Activated naive CD8-positive, alpha-beta T cell treated with anti-CD3 and anti-CD28 coated beads, Interleukin-2, amount 10 ng/mL, durations not matched to agents 7 days and 5 days (primary cell): ENCODE data around the gene PXN. TPM values are rescaled to one million over a fixed set of nuclear protein-coding genes. Genes with fewer than 3 reads are reported as not detected.

ENCODE experiments used
- ATAC-seq: fragments of 150-1000 bp; cut with Tn5 transposase; one replicate; pipeline ENCODE4 v1.10.0; 2021; ENCODE audit warnings: low read depth, moderate library complexity
- POLR2A ChIA-PET: fragments of 350-600 bp; sonication (Branson Sonifier 250); formaldehyde crosslinking; loops from one replicate; lab custom pipeline; 2021; ENCODE audit warnings: antibody characterized with exemption; lab: Charles Lee
- DNase-seq: peaks from one replicate; pipeline ENCODE4 v3.0.0; 2021
- H3K27ac Mint-ChIP-seq: one replicate; pipeline ENCODE4 v1.8.0; 2022; ENCODE audit warnings: mild to moderate bottlenecking, mixed read lengths
- H3K27me3 Mint-ChIP-seq: one replicate; pipeline ENCODE4 v1.8.0; 2022; ENCODE audit warnings: mild to moderate bottlenecking, moderate library complexity, mixed read lengths
- H3K36me3 Mint-ChIP-seq: one replicate; pipeline ENCODE4 v1.8.0; 2021; ENCODE audit warnings: mild to moderate bottlenecking, mixed read lengths
- H3K4me1 Mint-ChIP-seq: one replicate; pipeline ENCODE4 v1.8.0; 2021; ENCODE audit warnings: mixed read lengths
- H3K4me3 Mint-ChIP-seq: one replicate; pipeline ENCODE4 v1.8.0; 2022; ENCODE audit warnings: mild to moderate bottlenecking, moderate library complexity, mixed read lengths
- H3K9me3 Mint-ChIP-seq: one replicate; pipeline ENCODE4 v1.8.0; 2021; ENCODE audit warnings: mixed read lengths
- total RNA-seq, 2 experiments: library from RNA; stranded (reverse); gene quantifications; one replicate each; pipeline ENCODE4 v1.2.3, GENCODE V29; 2021

The PXN gene
- total RNA-seq, 2 experiments from 2014 or later: 89.0 to 94.7 TPM

- no peak for DNase-seq
- Mint-ChIP-seq H3K27me3 (no peaks in the 10 kb centered on the region), H3K4me1 (peaks cover 7% of the 10 kb centered on the region), H3K36me3 (peaks cover 31% of the 10 kb centered on the region), H3K9me3 (no peaks in the 10 kb centered on the region), H3K4me3 (no peak overlapping the region), H3K27ac (no peak overlapping the region)
- no peak for ATAC-seq
- POLR2A ChIA-PET: interaction anchor here (1.2 kb wide), 1 partner anchor 18 kb away, joined by 3 read pairs; the partner anchor contains the start of gene RPLP0
These were observed 82.3 kb downstream of the PXN start for GRCh38 chr12:120183211-120183631.

- ATAC-seq: no peak
- H3K36me3 Mint-ChIP-seq: peaks cover 37% of the 10 kb centered on the region
- H3K9me3 Mint-ChIP-seq: no peaks in the 10 kb centered on the region
- H3K4me3 Mint-ChIP-seq: no peak overlapping the region
- peaks cover 5% of the 10 kb centered on the region for H3K4me1 Mint-ChIP-seq
- H3K27me3 Mint-ChIP-seq: no peaks in the 10 kb centered on the region
- DNase-seq: no peak
- POLR2A ChIA-PET: no interaction called here
- H3K27ac Mint-ChIP-seq: no peak overlapping the region
These were observed 83.4 kb downstream of the PXN start for GRCh38 chr12:120181991-120182631.

GRCh38 chr12:120180975-120181374 lies 84.6 kb downstream of the PXN start:
- Mint-ChIP-seq H3K27me3 (no peaks in the 10 kb centered on the region), H3K4me3 (no peak overlapping the region), H3K27ac (no peak overlapping the region), H3K4me1 (peaks cover 2% of the 10 kb centered on the region), H3K9me3 (no peaks in the 10 kb centered on the region), H3K36me3 (peaks cover 33% of the 10 kb centered on the region)
- DNase-seq (no peak), ATAC-seq (no peak)
- POLR2A ChIA-PET: no interaction called here

- H3K4me1 Mint-ChIP-seq: peaks cover 6% of the 10 kb centered on the region
- ATAC-seq (no peak), DNase-seq (no peak)
- no peak overlapping the region for H3K27ac Mint-ChIP-seq
- POLR2A ChIA-PET: no interaction called here
- peaks cover 27% of the 10 kb centered on the region for H3K36me3 Mint-ChIP-seq
- H3K9me3 Mint-ChIP-seq: no peaks in the 10 kb centered on the region
- no peaks in the 10 kb centered on the region for H3K27me3 Mint-ChIP-seq
- H3K4me3 Mint-ChIP-seq: no peak overlapping the region
These were observed 90.0 kb downstream of the PXN start for GRCh38 chr12:120175537-120175936.

GRCh38 chr12:120175062-120175461 lies 90.5 kb downstream of the PXN start:
- POLR2A ChIA-PET: no interaction called here
- ATAC-seq (no peak), DNase-seq (no peak)
- H3K27ac Mint-ChIP-seq: no peak overlapping the region
- H3K36me3 Mint-ChIP-seq: peaks cover 27% of the 10 kb centered on the region
- no peak overlapping the region for H3K4me3 Mint-ChIP-seq
- no peaks in the 10 kb centered on the region for H3K27me3 Mint-ChIP-seq
- peaks cover 6% of the 10 kb centered on the region for H3K4me1 Mint-ChIP-seq
- H3K9me3 Mint-ChIP-seq: no peaks in the 10 kb centered on the region

DNA sequence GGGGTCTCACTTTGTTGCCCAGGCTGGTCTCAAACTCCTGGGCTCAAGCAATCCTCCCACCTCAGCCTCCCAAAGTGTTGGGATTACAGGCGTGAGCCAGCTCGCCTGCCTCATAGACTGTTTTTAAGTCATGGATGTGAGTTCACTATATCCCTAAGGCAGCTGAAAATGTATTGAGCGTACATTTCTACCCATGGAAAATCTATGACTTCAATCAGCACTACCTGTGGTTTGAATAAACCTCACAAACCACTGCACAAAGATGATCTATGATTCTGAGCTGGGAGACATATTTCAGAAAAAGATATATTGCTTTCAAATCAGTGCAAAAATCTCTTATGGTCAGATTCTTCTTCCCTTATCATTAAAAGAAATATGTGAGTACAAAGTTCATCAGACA lies 93.5 kb downstream of the PXN start:
- POLR2A ChIA-PET: interaction anchor here (0.6 to 2.3 kb wide), 2 partner anchors 29 kb away, joined by 3 to 13 read pairs; partner anchors contain the start of gene RPLP0
- no peak for ATAC-seq

DNA sequence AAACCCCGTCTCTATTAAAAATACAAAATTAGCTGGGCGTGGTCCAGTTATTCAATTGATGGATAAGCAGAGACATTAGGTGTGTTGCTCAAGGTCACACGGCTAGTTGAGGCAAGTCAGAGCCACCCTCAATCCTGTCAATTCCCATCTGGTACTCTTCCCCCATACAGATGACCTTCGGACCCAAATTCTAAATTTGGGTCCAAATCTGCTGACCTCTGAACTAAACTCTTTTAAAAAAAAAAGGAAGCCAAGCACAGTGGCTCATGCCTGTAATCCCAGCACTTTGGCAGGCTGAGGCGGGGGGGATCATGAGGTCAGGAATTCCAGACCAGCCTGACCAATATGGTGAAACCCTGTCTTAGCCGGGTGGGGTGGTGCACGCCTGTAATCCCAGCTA lies 94.9 kb downstream of the PXN start:
- POLR2A ChIA-PET: no interaction called here
- DNase-seq: no peak
- Mint-ChIP-seq H3K4me3 (no peak overlapping the region), H3K27me3 (no peaks in the 10 kb centered on the region), H3K27ac (no peak overlapping the region), H3K4me1 (peaks cover 6% of the 10 kb centered on the region), H3K36me3 (peaks cover 9% of the 10 kb centered on the region), H3K9me3 (no peaks in the 10 kb centered on the region)
- ATAC-seq: no peak

More for the DNA sequence above, 93.5 kb downstream of the PXN start:
- DNase-seq: no peak
- H3K4me3 Mint-ChIP-seq: no peak overlapping the region
- H3K36me3 Mint-ChIP-seq: peaks cover 12% of the 10 kb centered on the region
- peaks cover 6% of the 10 kb centered on the region for H3K4me1 Mint-ChIP-seq
- H3K27me3 Mint-ChIP-seq: no peaks in the 10 kb centered on the region
- H3K9me3 Mint-ChIP-seq: no peaks in the 10 kb centered on the region
- no peak overlapping the region for H3K27ac Mint-ChIP-seq

DNA sequence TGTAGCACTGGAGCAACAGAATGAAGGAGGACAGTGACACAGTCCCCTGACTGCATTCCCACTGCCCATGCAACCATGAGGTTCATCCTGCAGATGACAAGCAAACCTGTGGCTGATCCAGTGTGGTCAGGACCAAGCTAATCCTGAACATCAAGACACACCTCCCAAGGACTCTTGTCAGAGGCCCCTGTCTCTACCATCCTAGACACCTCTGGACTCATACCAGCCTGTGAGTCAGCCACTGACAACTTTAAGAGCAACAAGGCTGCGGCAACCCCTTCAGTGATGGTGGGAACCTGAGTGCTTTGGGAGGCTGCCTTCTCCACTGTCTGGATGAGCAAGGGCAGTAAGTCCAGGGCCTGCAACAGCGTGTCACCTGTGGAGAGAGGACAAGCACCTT lies 95.6 kb downstream of the PXN start:
- Mint-ChIP-seq H3K27ac (no peak overlapping the region), H3K36me3 (peaks cover 9% of the 10 kb centered on the region), H3K4me3 (no peak overlapping the region), H3K4me1 (peaks cover 6% of the 10 kb centered on the region), H3K27me3 (no peaks in the 10 kb centered on the region), H3K9me3 (no peaks in the 10 kb centered on the region)
- ATAC-seq (no peak), DNase-seq (no peak)
- POLR2A ChIA-PET: no interaction called here

DNA sequence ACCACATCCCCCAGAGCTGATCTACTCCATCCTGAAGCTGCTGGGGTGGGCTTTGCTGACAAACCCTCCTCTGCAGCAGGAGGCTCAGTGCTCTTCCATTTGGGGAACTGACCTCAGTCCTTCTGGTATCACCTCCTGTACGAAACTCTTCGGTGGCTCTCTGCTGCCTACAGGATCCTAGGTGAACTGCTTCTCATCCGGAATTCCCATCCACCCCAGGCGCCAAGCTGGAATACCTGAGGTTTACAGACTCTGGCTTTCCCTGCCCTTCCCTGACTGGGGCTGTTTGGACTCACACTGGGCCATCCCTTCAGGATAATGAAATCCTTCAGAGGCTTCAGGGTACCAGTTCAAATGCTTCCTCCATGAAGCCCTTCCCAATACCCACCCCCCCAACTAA lies 97.2 kb downstream of the PXN start:
- no peaks in the 10 kb centered on the region for H3K27me3 Mint-ChIP-seq
- H3K9me3 Mint-ChIP-seq: no peaks in the 10 kb centered on the region
- H3K27ac Mint-ChIP-seq: no peak overlapping the region
- ATAC-seq: no peak
- DNase-seq: no peak
- POLR2A ChIA-PET: interaction anchor here (0.6 kb wide), 1 partner anchor 152 kb away, joined by 6 read pairs; no protein-coding TSS in a partner anchor
- peaks cover 6% of the 10 kb centered on the region for H3K4me1 Mint-ChIP-seq
- peaks cover 4% of the 10 kb centered on the region for H3K36me3 Mint-ChIP-seq
- no peak overlapping the region for H3K4me3 Mint-ChIP-seq

- no peaks in the 10 kb centered on the region for H3K27me3 Mint-ChIP-seq
- DNase-seq: no peak
- H3K27ac Mint-ChIP-seq: no peak overlapping the region
- ATAC-seq: no peak
- POLR2A ChIA-PET: no interaction called here
- H3K9me3 Mint-ChIP-seq: no peaks in the 10 kb centered on the region
- no peaks in the 10 kb centered on the region for H3K36me3 Mint-ChIP-seq
- H3K4me3 Mint-ChIP-seq: no peak overlapping the region
- H3K4me1 Mint-ChIP-seq: peaks cover 6% of the 10 kb centered on the region
These were observed 97.9 kb downstream of the PXN start for GRCh38 chr12:120167529-120168095.

DNA sequence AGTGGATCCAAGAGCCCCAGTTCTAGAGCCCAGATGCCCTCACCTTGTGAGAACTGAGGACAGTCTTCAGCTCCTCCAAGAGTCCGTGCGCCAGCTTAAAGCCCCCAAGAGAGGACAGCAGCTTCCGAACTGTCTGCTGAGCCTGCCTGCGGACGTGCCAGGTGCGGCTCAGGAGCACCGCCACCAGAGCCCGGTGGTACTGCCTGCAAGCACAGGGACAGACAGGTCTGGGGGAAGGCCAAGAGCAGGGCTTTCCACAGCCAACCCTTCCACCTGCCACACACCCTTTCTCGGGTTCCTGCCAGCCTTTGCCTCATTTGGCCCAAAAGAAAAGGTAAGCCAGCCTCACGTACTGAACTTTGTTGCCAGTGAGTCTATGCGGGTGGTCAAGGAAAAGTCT lies 101.2 kb downstream of the PXN start:
- Mint-ChIP-seq H3K9me3 (no peaks in the 10 kb centered on the region), H3K4me1 (no peaks in the 10 kb centered on the region), H3K4me3 (no peak overlapping the region), H3K36me3 (peaks cover 5% of the 10 kb centered on the region), H3K27ac (no peak overlapping the region), H3K27me3 (no peaks in the 10 kb centered on the region)
- DNase-seq: no peak
- POLR2A ChIA-PET: no interaction called here
- ATAC-seq: no peak

GRCh38 chr12:120162763-120163162 lies 102.8 kb downstream of the PXN start:
- Mint-ChIP-seq H3K36me3 (peaks cover 10% of the 10 kb centered on the region), H3K9me3 (no peaks in the 10 kb centered on the region), H3K4me3 (no peak overlapping the region), H3K27ac (no peak overlapping the region), H3K27me3 (no peaks in the 10 kb centered on the region), H3K4me1 (no peaks in the 10 kb centered on the region)
- ATAC-seq (no peak), DNase-seq (no peak)
- POLR2A ChIA-PET: interaction anchor here (0.6 kb wide), 1 partner anchor 38 kb away, joined by 3 read pairs; the partner anchor contains the start of gene RPLP0

GRCh38 chr12:120161852-120162251 lies 103.7 kb downstream of the PXN start:
- Mint-ChIP-seq H3K9me3 (no peaks in the 10 kb centered on the region), H3K4me3 (no peak overlapping the region), H3K4me1 (peaks cover 5% of the 10 kb centered on the region), H3K36me3 (peaks cover 13% of the 10 kb centered on the region), H3K27ac (no peak overlapping the region), H3K27me3 (no peaks in the 10 kb centered on the region)
- no peak for ATAC-seq
- POLR2A ChIA-PET: interaction anchor here (1.0 kb wide), 1 partner anchor 9 kb away, joined by 3 read pairs; no protein-coding TSS in a partner anchor
- DNase-seq: no peak
